ENCODE data around the gene RRM2.

RRM2 gene

GRCh38 chr2:10168221-10168620, 45.7 kb downstream of the RRM2 start:
- peaks cover 80% of the 10 kb centered on the region for H3K4me1 Mint-ChIP-seq
- H3K27ac Mint-ChIP-seq: peak overlapping the region; percentile 76

GRCh38 chr2:10169053-10169578, 46.6 kb downstream of the RRM2 start:
- Mint-ChIP-seq H3K36me3 (ENCODE audit: low read depth) (no peaks in the 10 kb centered on the region), H3K9me3 (no peaks in the 10 kb centered on the region), H3K4me3 (no peak overlapping the region), H3K27ac (no peak overlapping the region), H3K27me3 (ENCODE audit: low read depth, poor library complexity) (no peaks in the 10 kb centered on the region), H3K4me1 (peaks cover 77% of the 10 kb centered on the region)
- no peak for TF ChIP-seq CTCF (IDR thresholded peaks at IDR 0.05)
- DNase-seq: no peak

More at GRCh38 chr2:10168221-10168620, 45.7 kb downstream of the RRM2 start:
- H3K9me3 Mint-ChIP-seq: no peaks in the 10 kb centered on the region
- H3K27me3 Mint-ChIP-seq (ENCODE audit: low read depth, poor library complexity): no peaks in the 10 kb centered on the region
- DNase-seq: no peak
- no peak for TF ChIP-seq CTCF (IDR thresholded peaks at IDR 0.05)
- peak overlapping the region; percentile 18 for H3K4me3 Mint-ChIP-seq
- no peaks in the 10 kb centered on the region for H3K36me3 Mint-ChIP-seq (ENCODE audit: low read depth)

- no peak for DNase-seq
- no peaks in the 10 kb centered on the region for H3K9me3 Mint-ChIP-seq
- H3K36me3 Mint-ChIP-seq (ENCODE audit: low read depth): no peaks in the 10 kb centered on the region
- H3K4me1 Mint-ChIP-seq: peaks cover 74% of the 10 kb centered on the region
- H3K27me3 Mint-ChIP-seq (ENCODE audit: low read depth, poor library complexity): peaks cover 2% of the 10 kb centered on the region
- no peak overlapping the region for H3K4me3 Mint-ChIP-seq
- H3K27ac Mint-ChIP-seq: no peak overlapping the region
- no peak for TF ChIP-seq CTCF (IDR thresholded peaks at IDR 0.05)
These were observed 47.0 kb downstream of the RRM2 start for GRCh38 chr2:10169581-10169980.

GRCh38 chr2:10170256-10170655, 47.7 kb downstream of the RRM2 start:
- H3K4me3 Mint-ChIP-seq: peak overlapping the region; percentile 28
- H3K9me3 Mint-ChIP-seq: no peaks in the 10 kb centered on the region
- peaks cover 70% of the 10 kb centered on the region for H3K4me1 Mint-ChIP-seq
- no peak for TF ChIP-seq CTCF (IDR thresholded peaks at IDR 0.05)
- no peaks in the 10 kb centered on the region for H3K36me3 Mint-ChIP-seq (ENCODE audit: low read depth)
- peaks cover 2% of the 10 kb centered on the region for H3K27me3 Mint-ChIP-seq (ENCODE audit: low read depth, poor library complexity)
- no peak for DNase-seq
- no peak overlapping the region for H3K27ac Mint-ChIP-seq

- Mint-ChIP-seq H3K4me1 (peaks cover 62% of the 10 kb centered on the region), H3K27ac (no peak overlapping the region), H3K27me3 (ENCODE audit: low read depth, poor library complexity) (peaks cover 2% of the 10 kb centered on the region), H3K9me3 (no peaks in the 10 kb centered on the region), H3K4me3 (peak overlapping the region; percentile 28), H3K36me3 (ENCODE audit: low read depth) (no peaks in the 10 kb centered on the region)
- no peak for TF ChIP-seq CTCF (IDR thresholded peaks at IDR 0.05)
- no peak for DNase-seq
These were observed 48.7 kb downstream of the RRM2 start for GRCh38 chr2:10171006-10171800.

All from nephron progenitor cell (in vitro differentiated cells).